ENCODE measurements around the gene PAM16. TPM values are rescaled to one million over a fixed set of nuclear protein-coding genes. Genes with fewer than 3 reads are reported as not detected.
A peak's percentile ranks its signal among the peaks of the same experiment; 100 is the strongest.
"Not testable (repeated sequence)": the region's sequence is repeated elsewhere in the genome, so short reads cannot be mapped to it uniquely, and the experiment has no call there.

PAM16 gene
- total RNA-seq, 1 experiment from 2014 or later, result 49.8 TPM

- DNase-seq (ENCODE audit: low read depth, low spot score), result peak; percentile 92
- in situ Hi-C loops (cut with HindIII; ENCODE audit: low pct_unique_long_range_greater_than_20kb, low sequenced_read_pairs), result no loop called here
Observed at GRCh38 chr16:4344983-4345835, 5.9 kb downstream of the PAM16 start.

- DNase-seq (ENCODE audit: low read depth, low spot score); in situ Hi-C loops (cut with HindIII; ENCODE audit: low pct_unique_long_range_greater_than_20kb, low sequenced_read_pairs): not testable (repeated sequence)
Observed at GRCh38 chr16:4344300-4344982, 6.7 kb downstream of the PAM16 start.

- no peak for DNase-seq (ENCODE audit: low read depth, low spot score)
Observed at GRCh38 chr16:4342866-4343744, 8.0 kb downstream of the PAM16 start.

GRCh38 chr16:4341250-4341649 lies 9.9 kb downstream of the PAM16 start:
- in situ Hi-C loops (cut with HindIII; ENCODE audit: low pct_unique_long_range_greater_than_20kb, low sequenced_read_pairs), result no loop called here
- no peak for DNase-seq (ENCODE audit: low read depth, low spot score)

More at GRCh38 chr16:4342866-4343744, 8.0 kb downstream of the PAM16 start:
- in situ Hi-C loops (cut with HindIII; ENCODE audit: low pct_unique_long_range_greater_than_20kb, low sequenced_read_pairs), result no loop called here

- no peak for DNase-seq (ENCODE audit: low read depth, low spot score)
- in situ Hi-C loops (cut with HindIII; ENCODE audit: low pct_unique_long_range_greater_than_20kb, low sequenced_read_pairs), result no loop called here
Observed at GRCh38 chr16:4340443-4340842, 10.7 kb downstream of the PAM16 start.

GRCh38 chr16:4339909-4340308 lies 11.2 kb downstream of the PAM16 start:
- in situ Hi-C loops (cut with HindIII; ENCODE audit: low pct_unique_long_range_greater_than_20kb, low sequenced_read_pairs), result no loop called here
- DNase-seq (ENCODE audit: low read depth, low spot score), result no peak

GRCh38 chr16:4339455-4339854 lies 11.7 kb downstream of the PAM16 start:
- in situ Hi-C loops (cut with HindIII; ENCODE audit: low pct_unique_long_range_greater_than_20kb, low sequenced_read_pairs), result no loop called here
- no peak for DNase-seq (ENCODE audit: low read depth, low spot score)

- no peak for DNase-seq (ENCODE audit: low read depth, low spot score)
- in situ Hi-C loops (cut with HindIII; ENCODE audit: low pct_unique_long_range_greater_than_20kb, low sequenced_read_pairs), result no loop called here
Observed at GRCh38 chr16:4338712-4339299, 12.3 kb downstream of the PAM16 start.

GRCh38 chr16:4338125-4338582 lies 13.0 kb downstream of the PAM16 start:
- in situ Hi-C loops (cut with HindIII; ENCODE audit: low pct_unique_long_range_greater_than_20kb, low sequenced_read_pairs), result no loop called here
- DNase-seq (ENCODE audit: low read depth, low spot score), result no peak

GRCh38 chr16:4337540-4338088 lies 13.5 kb downstream of the PAM16 start:
- in situ Hi-C loops (cut with HindIII; ENCODE audit: low pct_unique_long_range_greater_than_20kb, low sequenced_read_pairs), result no loop called here
- DNase-seq (ENCODE audit: low read depth, low spot score), result no peak

GRCh38 chr16:4336701-4337539 lies 14.2 kb downstream of the PAM16 start:
- in situ Hi-C loops (cut with HindIII; ENCODE audit: low pct_unique_long_range_greater_than_20kb, low sequenced_read_pairs), result no loop called here
- no peak for DNase-seq (ENCODE audit: low read depth, low spot score)

GRCh38 chr16:4334724-4335495 lies 16.2 kb downstream of the PAM16 start:
- no peak for DNase-seq (ENCODE audit: low read depth, low spot score)
- in situ Hi-C loops (cut with HindIII; ENCODE audit: low pct_unique_long_range_greater_than_20kb, low sequenced_read_pairs), result no loop called here

- in situ Hi-C loops (cut with HindIII; ENCODE audit: low pct_unique_long_range_greater_than_20kb, low sequenced_read_pairs), result not testable (repeated sequence)
Observed at GRCh38 chr16:4333714-4334113, 17.4 kb downstream of the PAM16 start.

GRCh38 chr16:4333308-4333638 lies 17.8 kb downstream of the PAM16 start:
- in situ Hi-C loops (cut with HindIII; ENCODE audit: low pct_unique_long_range_greater_than_20kb, low sequenced_read_pairs), result no loop called here

More at GRCh38 chr16:4333714-4334113, 17.4 kb downstream of the PAM16 start:
- DNase-seq (ENCODE audit: low read depth, low spot score), result not testable (repeated sequence)

GRCh38 chr16:4332623-4333307 lies 18.4 kb downstream of the PAM16 start:
- no peak for DNase-seq (ENCODE audit: low read depth, low spot score)
- in situ Hi-C loops (cut with HindIII; ENCODE audit: low pct_unique_long_range_greater_than_20kb, low sequenced_read_pairs), result no loop called here

More at GRCh38 chr16:4333308-4333638, 17.8 kb downstream of the PAM16 start:
- DNase-seq (ENCODE audit: low read depth, low spot score), result no peak
